NCI-H446 treated with DMSO at 0.1 percent for 48 hours (cell line): ENCODE measurements around the gene HEYL.

Source experiments
- DNase-seq: peaks from one replicate; lab custom pipeline; 2025; lab: John Stamatoyannopoulos, UW

Gene HEYL

DNA sequence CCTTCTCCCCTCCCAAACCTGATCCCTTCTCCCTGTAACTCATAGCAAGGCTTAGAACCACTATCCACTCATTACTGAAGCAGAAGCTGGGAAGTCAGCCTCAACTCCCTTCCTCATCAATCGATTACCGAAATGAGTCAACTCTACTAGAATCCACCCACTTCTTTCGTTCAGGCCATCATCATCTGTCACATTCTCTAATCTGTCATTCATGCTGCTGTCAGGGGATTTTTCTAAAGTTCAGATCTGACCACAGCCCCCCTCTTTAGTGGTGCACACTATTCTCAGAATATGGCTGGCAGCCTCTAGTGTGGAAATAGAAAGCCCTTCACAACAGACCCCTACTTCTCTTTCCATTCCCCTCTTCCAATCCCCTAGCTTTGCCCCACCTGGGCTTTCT lies 27.3 kb upstream of the HEYL start:
- no peak for DNase-seq

DNA sequence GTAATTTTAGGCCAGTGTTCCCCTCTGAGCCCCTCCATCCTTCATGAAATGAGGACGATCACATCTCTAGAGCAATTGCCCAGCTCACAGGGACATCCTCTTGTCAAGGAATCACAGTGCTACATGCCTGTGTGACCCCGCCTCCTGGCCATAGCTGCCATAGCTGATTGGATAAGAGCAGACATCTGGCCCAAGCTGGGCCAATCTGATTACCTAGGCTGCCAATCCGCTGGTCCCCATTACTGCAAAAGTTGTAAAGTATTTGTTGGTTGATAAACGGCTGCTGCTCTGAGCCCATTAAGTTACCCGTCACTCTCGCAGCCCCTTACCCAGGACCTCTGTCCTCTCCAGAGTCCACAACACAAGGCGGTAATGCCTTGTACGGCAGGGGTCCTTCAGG lies 24.1 kb upstream of the HEYL start:
- DNase-seq: no peak

DNA sequence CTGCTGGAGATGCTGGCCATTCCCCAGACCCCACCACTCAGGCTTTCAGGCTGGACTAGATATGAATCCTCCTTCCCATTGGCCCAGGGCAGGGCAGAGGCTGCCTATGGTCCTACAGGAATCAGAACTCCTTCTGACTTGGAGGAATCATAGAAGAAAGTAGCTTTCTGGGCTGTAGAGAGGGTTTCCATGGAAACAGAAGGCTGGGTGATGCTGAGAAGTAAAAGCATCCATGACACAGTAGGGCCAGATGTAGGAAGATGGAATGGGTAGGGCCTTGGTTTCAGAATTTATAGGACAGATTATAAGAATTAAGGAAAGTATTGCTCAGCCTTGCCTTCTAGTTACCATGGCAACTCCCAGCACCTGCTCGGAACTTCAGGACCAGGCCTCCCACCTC lies 23.4 kb upstream of the HEYL start:
- no peak for DNase-seq

DNA sequence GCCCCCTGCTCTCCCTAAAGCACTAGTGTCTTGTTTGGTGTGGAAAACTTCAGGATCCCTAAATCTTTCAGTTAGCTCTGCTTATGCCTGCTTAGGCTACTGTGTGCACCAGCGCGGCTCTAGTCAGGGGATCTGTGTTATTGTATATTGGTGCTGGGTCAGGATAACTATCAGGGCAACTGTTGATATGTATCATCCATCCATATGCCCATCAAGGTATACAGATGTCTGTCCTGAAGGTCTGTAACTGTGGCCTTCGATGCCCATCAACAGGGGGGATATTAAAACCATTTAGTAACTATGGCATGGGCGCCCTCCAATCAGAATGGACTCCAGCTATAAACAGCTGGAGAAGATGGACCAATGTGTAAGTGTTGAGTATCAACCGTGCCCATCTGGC lies 20.1 kb upstream of the HEYL start:
- DNase-seq: no peak

DNA sequence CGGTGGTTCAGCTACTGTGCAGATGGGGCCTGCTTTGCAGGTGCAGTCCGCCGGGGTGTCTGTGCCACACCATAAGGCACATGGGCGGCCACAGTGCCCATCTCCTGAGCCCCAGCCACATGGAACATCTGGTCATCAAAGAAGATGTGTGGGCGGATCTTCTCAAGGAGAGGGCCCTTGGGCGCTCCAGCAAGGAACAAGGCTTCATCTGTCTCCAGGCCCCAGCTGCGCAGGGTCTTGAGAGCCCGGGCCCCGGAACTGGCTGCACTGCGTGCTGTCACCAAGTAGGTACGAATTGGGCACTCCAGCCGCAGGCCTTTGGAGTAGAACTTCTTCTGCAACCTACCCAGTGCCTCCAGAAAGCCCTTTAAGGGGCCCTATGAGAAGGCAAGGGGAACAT lies 19.7 kb upstream of the HEYL start:
- no peak for DNase-seq

DNA sequence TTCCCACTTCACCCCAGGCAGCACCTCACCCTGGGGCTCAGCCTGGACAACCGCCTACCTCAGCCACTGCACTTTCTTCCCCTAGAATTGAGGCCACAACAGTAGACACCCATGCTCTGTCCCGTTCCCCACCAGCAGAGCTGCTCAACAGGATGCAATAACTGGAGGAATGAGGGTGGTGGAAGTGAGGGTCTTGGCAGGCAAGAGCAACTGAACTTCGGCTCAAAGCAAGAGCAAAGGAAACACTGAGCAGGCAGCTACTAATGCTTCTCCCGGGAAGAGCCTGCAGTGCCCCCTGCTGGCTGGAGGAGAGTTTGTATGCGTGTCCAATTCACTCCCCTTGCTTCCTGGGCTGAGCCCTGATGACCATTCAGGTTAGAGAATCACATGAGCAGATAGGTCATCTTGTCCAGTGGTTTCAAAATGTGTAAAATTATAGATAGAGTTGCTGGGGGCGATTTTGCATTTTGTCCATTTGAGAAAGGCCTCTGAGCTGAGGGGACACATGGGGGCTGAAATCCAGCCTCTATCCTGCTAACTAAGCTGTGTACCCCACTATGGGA lies 18.6 kb upstream of the HEYL start:
- DNase-seq: peak; percentile 23

DNA sequence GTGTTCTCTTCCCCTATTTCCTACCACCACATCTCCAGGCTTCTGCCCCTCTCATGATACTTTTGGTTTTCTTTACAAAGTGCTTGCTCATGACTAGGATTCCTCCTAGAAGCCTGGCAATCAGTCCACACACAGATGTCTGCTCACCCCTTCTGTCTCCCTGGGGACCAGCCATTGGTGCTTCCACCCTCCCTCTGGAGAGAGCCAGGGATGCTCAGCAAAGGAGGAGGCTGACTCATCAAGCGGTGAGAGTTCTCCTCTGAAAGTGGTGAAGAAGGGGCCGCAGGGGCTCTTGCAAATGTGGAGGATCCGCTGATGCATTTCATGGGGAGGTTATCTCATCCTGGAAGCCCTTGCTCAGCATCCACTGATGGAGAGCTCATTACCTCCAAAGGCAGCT lies 18.0 kb upstream of the HEYL start:
- peak; percentile 37 for DNase-seq

DNA sequence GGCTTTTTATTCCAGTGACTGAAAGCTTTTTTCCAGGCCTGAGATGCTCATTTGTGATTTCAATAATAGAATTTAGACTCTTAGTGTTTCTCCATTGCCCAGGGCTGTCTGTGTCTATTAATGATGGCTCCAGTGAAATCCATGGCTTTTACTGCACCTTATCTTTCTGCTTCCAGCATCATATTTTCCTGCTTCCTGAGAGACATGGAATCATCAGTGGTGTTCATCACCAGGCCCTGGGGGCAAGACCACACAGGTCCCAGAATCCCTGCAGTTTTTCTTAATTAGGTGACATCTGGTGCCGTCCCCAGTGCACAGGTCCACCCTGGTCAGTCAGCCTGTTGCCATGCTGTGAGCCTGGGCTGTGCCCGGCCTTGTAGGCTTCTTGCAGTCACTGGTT lies 16.9 kb upstream of the HEYL start:
- DNase-seq: no peak

DNA sequence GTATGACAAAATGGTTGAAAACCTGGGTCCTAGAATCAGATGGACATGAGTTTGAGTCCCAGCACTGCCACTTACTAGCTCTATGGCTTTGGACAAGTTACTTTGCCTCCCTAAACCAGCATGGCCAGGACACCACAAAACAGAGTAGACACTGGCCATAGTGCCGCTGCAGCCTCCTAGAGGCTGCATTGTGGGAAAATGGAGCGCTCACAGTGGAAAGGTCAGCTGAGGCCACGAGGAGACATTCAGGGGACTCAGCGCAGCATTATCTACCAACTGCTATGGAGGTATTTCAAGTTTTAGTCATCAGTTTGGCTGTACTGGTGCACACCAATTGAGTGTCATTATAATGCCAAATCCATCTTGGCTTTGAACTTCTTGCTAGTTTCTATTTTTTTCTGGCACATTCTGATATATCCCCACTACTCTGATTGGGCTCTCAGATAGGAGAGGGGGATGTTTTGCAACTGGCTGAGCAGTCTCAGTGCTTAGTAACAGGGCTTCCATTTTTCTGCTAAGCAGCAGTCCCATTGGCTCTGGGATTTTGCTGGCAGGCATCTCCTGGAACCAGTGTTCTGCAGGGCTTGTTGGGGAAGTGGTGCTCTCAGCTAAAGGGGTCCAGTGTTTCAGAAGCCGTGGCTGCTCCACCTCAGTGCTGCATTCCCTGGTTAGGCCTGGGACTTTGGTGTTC lies 16.3 kb upstream of the HEYL start:
- no peak for DNase-seq

DNA sequence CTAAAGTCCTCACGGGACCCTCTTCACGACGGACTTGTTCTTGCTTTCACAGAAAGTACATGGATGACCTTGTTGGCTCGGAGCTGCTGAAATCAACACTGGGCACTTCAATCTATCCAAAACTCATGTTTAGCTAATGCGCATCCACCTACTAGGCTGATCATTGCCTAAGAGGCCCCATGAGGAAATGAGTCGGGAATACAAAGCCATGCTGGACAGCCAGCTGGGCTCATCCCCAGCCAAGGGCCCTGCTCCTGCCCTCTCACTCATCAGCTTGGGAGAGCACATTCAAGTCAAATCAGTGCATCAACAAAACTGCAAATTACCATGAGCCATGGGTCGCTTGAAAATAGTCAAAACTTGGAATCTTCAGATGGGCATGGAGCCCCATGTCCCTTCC lies 14.8 kb upstream of the HEYL start:
- no peak for DNase-seq

DNA sequence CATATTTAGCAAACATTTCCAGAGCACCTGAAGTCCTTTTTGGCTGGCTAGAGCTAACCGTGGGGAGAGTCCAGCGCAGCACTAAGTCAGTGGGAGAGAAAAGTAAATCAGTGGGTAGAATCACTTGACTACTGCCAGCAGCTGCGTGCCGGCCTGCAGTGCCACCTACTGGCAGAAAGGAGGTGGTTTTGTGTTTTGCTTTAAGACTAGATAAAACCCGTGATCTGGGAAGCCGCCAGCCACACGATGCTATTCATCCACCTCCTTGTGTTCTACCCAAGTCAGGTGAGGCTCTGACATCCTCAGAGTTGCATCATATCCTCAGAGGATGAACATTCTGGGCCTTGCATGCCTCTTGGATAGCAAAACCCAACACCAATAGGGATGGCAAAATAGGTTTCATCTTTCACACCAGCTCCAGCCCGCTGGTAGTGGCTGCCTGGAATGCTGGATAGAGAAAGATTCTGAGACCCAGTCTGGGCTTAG lies 14.1 kb upstream of the HEYL start:
- DNase-seq: peak; percentile 47

DNA sequence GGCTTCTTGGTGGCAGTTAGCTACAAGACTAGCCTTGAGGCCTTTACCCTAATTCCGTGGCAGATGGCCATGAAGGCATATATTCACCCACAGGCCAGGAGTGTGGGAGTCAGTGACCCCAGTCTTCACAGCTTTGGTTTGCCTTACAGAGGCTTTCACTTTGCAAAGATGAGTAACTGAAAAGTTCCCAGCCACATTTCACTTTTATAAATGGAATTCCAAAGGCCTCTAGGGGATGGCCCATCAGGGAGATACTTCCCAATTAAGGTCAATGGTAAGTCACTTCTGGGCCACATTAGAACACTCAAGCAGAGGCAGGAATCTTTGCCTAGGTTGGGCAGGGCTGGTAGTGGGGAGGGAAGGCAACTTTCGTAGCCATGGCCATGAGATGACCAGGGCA lies 13.1 kb upstream of the HEYL start:
- DNase-seq: no peak

DNA sequence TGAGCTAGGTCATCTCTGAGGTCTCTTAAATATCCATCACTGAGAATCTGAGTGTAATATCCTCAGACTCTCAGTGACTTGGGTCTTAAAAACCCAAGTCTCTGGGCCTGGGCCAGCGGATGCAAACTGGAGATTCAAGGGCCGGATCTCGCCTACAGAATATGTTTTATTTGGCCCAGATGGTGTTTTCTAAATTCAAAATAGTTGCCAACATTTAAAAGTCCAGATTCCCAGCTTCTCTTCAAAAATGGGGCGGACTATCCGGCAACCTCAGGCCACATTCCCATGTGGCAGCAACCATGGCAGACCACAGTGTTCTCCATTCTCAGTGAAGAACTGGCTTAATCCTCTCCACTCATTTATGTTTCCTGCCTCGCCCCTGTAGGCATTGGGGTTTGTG lies 12.7 kb upstream of the HEYL start:
- DNase-seq: no peak

DNA sequence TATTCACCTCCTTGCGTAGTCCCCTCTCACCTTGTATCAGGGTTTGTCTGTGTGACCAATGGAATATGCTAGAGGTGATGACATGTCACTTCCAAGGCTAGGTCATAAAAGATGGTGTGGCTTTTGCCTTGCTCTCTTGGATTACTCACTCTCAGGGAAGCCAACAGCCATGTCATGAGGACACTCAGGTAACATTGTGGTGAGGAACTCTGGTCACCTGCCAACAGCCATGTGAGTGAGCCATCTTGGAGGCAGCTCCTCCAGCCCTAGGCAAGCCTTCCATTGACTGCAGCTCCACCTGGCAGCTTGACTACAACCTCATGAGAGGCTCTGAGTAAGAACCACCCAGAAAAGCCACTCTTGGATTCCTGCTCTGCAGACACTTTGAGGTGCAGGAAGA lies 11.0 kb upstream of the HEYL start:
- DNase-seq: no peak

DNA sequence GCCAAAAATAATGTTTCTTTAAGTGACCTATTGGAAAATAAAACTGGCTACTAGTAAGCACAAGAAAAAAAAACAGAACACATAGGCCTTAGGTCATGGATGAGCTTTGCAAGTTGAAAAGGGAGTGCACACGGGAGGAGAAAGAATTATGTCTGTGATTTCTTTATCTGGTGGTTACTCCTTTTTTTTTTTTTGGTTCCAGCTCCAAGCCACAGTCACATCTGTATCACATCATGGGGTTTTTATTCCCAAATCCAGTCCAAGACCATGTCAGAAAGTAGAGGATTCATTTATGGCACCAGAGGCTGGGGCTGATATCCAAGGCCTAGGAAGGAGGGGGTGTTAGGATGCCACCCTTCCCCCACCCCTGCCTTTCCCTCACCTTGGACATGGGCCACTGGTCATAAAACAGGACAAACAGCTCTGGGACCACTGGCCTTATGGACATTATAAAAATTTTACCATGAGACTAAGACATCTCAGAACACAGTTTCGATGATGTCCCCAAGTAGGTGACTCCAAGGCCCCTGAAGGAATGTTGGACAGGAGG lies 10.3 kb upstream of the HEYL start:
- no peak for DNase-seq

DNA sequence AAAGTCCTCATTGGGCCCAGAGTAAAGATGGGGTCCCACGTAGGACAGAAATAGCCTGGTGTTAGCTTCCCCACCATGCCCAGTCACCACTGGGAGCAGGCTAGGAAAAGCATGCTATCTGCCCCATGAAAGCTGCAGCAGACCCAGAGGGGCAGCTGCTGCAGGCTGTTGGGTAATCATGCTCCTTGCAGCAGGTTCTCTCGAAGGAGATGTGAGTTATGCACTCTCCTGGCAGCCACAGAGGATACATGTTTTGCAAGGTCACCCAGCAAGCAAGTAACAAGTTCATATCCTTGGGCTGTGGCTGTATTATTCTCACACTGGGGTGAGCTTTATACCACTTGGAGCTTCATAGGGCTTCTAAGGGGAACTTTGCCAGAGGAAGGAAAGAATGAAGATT lies 9.1 kb upstream of the HEYL start:
- DNase-seq: no peak

DNA sequence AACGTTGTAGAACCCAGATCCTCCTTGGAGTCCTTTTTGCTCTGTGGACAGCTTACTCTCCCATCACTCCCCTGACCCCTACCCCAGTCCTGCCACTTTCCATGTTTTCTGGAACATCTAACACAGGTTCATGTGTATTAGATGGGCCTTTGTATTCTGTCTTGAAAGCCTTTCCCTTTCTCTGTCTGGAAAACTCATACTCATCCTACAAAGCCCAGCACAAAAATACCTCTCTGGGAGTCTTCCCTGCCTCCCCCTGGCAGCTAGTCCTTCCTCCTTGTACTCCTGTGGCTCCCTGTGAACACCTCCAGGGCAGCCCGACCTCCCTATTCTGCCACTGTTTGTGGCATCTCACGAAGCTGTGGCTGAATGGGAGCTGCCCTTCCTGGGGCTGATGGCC lies 7.8 kb upstream of the HEYL start:
- no peak for DNase-seq

DNA sequence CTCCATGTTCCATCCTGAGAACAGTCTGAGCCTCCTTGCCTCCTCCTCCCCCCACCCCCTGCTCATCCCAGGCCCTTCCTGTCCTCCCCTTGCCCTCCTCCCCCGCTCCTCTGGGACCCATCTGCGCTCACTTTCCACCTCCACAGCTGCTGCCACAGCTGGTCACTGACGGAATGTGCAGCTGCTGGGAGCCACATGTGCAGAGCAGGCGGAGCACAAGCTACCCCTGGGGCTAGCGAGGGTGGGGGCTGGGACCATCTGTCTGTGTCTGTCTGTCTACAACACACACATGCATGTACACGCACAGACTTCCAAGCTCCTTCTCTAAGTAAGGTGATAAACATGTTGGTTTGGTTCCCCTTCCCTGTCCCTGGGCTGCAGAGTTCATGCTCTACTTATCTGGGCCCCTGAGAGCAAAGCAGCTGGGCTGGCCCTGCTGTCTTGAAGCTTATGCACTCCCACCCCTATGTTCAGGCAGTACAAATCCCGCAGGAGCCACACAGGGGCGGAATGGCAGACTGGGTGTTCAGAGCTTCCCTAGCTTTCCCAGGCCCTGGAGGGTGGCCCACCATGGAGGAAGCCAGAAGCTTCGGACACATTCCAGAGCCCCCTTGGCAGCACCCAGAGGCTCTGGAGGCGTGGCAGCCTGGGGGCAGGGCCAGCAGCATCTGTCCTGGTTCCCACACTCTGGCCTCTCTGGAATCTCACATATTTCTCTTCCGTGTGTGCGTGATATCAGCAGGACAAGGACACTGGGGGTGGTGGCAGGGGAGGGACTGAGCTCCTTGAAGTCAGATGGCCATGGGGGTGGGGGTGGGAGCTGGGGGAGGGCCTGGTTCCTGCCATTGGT lies 7.0 kb upstream of the HEYL start:
- DNase-seq: no peak

DNA sequence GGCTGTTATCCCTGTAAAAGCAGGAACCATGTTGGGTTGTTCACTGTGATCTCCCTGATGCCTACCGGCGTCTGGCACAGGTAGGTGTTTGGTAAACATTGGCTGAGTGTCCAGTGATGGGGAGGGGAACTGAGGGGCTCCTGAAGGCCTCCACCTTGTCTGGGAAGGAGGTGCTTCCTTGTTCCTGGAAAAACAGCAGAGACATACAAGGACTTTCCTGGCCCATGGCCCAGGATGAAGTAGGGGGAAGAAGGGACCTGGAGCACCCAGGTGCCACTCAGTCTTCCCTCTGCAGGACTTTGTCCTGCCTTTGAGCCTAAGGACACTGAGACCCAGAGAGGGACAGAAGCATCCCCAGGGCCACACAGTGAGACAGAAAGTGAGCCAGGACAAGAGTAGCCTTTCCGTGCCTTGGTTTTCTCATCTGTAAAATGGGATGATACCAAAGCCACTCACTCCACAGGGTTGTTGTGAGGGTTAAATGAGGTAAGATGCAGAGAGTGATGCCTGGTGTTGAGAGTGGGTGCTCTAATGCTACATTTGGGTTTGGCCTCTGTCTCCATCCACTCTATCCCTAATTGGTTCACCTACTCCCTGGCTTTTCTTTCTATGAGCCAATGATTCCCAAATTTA lies 6.1 kb upstream of the HEYL start:
- DNase-seq: no peak

DNA sequence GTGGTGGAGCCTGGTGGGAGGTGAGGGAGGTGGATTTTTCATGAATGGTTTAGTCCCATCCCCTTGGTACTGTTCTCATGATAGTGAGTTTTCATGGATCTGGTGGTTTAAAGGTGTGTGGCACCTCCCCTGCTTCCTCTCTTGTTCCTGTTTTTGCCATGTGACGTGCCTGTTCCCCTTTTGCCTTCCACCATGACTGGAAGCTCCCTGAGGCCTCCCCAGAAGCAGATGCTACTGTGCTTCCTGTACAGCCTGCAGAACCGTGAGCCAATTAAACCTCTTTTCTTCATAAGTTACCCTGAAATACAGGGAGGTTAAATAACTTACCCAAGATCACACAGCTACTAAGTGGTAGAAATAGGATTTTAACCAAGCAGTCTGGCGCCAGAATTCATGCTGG lies 4.3 kb upstream of the HEYL start:
- no peak for DNase-seq

DNA sequence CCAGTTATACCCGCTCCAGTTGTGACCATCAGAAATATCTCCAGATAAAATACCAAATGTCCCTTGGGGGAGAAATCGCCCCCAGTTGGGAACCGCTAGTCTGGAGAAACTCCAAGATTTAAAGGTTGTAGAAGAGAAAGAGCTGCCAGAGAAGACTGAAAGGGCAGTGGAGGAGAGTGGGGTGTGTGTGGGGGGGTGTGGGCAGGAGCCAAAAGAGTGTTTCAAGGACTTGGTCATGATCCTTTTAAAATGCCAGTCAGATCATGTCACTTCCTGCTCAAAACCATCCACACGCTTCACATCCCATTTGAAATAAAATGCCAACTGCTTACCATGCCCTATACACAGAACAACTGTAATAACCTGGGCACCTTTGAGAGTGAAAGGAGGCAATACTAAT lies 3.4 kb upstream of the HEYL start:
- no peak for DNase-seq

DNA sequence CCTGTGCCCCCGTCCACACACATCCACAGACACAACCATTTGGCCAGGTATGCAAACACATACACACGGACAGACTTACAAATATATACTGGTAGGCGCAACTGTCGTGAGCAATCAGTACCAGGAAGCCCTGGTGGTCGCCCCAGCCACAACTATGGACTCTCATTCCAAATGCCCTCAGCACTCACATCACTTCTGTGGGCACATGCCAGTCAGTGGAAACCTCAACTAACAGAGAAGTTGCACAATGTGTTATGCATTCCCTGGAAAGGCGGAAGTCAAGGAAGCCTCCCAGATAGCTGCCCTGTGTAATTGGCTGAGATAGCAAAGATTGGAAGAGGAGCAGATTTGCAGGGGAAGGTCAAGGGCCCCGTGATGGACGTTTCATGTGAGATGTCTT lies 1.4 kb upstream of the HEYL start:
- DNase-seq: no peak

DNA sequence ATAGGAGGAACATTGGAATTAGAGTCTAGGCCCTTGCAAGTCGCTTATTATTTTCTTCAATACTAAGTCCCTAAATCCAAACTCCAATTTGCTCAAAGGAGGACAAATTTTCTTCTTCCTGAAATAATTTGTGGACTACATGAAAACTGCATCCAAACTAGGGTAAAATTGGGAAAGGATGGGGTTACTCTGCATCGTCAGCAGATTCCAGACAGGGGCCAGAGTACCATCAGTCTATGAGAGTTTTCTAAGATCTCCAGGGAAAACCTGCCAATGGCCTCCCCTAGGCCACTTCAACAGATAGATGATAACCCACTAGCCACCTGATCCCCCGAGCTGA lies 508 bp downstream of the HEYL start:
- DNase-seq: no peak
